ENCODE measurements around the gene GIN1.

DNA sequence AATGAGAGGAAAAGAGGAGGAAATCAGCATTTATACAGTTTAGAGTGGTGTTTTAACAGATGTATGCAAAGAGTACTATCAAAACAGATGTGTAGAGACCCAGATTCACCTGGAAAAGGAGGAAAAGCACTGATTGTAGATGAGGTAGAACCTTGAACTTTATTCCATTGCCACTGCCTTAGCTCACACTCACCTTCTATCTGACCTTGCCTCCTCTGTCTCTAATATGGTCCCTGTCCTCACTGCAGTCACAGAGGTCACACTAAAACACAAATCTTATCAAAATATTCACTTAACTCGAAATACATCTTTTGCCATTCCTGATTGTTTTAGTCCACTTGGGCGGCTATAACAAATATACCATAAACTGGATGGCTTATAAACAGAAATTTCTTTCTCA is 7.0 kb downstream of the GIN1 start:
- TF ChIP-seq, protein P1, sequence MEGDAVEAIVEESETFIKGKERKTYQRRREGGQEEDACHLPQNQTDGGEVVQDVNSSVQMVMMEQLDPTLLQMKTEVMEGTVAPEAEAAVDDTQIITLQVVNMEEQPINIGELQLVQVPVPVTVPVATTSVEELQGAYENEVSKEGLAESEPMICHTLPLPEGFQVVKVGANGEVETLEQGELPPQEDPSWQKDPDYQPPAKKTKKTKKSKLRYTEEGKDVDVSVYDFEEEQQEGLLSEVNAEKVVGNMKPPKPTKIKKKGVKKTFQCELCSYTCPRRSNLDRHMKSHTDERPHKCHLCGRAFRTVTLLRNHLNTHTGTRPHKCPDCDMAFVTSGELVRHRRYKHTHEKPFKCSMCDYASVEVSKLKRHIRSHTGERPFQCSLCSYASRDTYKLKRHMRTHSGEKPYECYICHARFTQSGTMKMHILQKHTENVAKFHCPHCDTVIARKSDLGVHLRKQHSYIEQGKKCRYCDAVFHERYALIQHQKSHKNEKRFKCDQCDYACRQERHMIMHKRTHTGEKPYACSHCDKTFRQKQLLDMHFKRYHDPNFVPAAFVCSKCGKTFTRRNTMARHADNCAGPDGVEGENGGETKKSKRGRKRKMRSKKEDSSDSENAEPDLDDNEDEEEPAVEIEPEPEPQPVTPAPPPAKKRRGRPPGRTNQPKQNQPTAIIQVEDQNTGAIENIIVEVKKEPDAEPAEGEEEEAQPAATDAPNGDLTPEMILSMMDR (IDR thresholded peaks at IDR 0.05; ENCODE audit: poor library complexity, severe bottlenecking): no peak
- no peak for TF ChIP-seq EZH2 (IDR thresholded peaks at IDR 0.05; ENCODE audit: borderline replicate concordance, insufficient read depth, low read length, poor library complexity, severe bottlenecking)
